HS-27A (cell line): ENCODE results near the gene PRDM1.

Source experiments
- DNase-seq: peaks from one replicate; pipeline ENCODE4 v3.0.0-alpha.2; 2012; ENCODE audit warnings: low read depth, missing footprints

The PRDM1 gene

DNA sequence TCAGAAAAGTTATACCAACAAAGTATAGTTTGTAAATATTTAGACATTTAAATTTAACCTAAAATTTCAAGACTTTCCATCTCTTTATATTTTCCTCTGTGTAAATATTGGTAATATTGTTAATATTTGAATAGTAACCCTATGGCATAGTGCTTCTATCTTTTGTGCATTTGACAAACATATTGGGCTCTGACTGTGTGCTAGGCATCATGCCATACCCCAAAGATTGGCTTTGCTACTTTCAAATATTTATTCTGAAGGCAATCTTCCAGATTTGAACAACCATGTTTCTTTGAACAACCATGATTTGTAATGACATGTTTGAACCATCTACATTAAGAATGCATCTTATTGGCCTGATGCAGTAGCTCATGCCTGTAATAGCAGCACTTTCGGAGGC, 15.5 kb upstream of the PRDM1 start:
- DNase-seq, result no peak

DNA sequence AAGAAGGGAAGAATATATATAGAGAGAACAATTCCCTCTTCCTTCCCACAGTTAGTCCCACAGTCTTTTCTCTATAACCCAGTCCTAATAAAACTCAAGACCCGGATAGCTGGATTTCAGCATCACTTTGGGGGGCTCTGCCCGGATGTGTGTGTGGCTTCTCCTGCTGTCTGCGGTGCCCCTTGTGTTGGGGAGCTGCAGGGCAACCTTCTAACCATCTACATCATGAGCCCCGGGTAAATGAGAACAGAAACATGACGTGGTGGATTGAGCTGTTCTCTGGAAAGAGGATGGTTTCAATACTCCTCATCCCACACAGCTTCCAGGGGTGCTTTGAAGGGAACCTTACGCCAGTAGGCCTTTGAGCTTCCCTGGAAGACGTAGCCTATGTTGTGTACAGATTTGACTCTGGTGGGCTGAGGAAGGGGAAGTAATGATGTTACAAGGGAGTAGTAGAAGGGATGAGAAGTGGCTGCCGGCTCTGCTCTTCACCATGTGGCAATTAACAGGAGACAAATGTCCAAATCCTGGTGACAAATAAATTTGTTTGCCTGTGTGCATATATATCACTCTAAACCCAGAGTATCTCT, 13.5 kb upstream of the PRDM1 start:
- DNase-seq, result no peak

DNA sequence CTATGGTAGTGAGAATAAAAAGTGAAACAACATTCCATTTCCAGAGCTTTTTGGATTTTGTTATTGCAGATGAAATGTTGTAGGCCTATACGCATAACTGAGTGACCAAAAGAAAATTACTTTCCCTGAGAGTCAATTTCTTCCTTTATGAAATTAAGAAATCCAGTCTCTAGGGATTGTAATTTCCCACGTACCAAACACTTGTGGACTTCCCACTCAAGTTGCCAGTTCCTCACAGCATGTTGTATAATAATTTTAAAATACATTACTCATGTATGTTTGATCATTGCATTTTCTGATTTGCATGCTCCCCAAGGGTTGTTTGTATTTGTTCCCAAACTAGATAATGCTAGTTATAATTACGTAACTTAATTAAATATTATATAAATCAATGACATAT, 12.0 kb upstream of the PRDM1 start:
- DNase-seq, result no peak

DNA sequence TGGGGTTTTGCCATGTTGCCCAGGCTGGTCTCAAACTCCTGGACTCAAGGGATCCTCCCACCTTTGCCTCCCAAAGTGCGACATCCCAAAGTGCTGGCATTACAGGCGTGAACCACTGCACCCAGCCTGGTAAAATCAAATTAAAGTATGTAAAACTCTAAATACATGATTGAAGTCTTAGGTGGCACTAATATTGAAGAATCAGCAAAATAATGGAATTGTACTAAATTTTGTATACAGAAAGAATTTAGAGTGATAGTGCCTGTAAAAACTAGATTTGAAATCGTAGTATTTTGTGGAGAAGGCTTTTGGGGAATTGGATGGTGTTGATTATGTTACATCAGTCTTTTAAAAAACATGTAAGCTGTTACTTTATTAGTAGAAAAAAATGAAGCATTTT, 10.0 kb upstream of the PRDM1 start:
- DNase-seq, result no peak

DNA sequence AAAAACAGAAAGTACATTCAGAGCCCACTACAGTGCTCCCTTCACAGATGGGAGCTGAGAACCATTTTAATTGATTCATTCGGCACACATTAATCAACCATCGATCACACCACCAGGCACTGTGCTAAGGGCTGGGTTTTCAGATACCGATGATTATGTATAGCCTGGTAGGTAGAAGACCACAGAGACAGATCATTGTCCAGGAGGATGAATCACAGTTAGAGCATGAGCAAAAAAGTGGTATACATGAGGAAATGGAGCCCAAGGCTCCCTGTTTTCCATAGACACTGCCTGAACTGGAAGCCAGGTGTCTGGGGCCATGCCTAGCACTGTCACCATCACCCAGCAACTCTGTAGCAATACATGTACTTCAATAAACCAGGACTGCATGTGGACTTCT, 9.0 kb upstream of the PRDM1 start:
- no peak for DNase-seq

DNA sequence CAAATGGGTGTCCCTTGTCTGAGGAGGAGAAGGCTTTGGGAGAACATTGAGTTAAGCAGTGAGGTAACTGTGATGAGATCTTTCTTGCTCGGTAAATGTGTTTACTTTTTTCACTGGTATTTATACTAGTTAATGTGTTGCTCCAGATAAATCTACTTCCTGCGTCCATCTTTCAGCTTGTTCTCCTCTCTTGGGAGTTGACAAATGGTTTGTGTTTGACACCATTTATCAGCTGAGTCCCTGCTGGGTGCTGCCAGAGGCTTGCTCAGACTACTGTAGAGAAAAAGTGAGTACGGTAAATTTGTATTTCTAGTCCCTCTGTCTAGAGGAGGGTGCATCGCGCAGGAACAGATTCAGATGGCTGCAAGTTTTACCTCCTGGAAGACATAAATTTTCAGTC, 8.3 kb upstream of the PRDM1 start:
- no peak for DNase-seq

DNA sequence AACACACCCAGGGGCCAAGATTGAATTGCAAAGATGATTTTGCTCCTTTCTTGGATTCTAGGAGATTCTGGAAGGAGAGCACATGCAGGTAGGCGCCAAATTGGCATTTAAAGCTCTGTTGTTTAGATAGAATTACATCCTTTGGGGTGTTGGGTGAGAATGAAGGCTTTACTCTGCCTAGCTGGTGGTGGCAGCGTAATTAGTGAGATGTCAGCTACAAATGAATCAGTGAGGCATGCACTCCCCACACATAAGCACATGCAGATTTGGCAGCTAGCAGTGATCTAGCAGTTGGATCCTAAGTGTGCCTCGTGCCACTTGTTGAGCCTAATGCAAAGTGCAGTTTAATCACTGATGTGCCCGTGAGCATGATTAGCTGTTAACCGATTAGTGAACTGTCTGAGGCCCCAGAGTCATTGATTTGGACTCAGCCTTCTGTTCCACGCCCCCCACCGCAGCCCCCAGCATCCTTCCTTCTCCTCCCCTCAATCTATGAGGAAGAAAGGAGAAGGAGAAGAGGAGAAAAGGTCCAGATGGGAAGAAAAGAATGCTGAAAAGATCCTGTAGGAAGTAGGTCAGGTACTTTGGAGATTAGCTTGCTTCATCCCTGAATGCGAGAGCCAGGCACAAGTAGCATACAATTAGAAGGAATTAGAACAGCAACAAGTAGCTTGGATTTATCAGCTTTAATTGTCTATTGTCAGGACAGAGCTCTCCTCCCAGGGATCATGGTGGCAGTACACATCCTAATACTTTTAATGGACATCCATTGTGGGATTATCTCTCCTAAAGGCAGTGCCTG, 6.0 kb upstream of the PRDM1 start:
- DNase-seq, result no peak

DNA sequence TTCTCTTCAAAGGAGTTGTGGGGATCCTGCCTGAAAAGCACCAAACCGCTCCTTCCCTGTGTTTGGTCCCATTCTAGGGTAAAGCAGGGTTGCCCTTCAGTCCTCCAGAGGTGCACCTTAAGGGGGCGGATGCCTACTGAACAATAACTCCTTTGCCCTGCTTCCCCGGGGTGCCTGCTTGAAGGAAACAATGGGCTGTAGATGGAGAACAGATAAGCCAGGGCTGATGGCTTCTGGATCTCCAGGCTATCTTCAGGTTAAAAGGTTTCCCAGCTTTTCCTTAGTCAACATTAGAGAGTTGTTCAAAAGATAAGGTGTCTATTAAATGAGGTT, 5.4 kb upstream of the PRDM1 start:
- no peak for DNase-seq

DNA sequence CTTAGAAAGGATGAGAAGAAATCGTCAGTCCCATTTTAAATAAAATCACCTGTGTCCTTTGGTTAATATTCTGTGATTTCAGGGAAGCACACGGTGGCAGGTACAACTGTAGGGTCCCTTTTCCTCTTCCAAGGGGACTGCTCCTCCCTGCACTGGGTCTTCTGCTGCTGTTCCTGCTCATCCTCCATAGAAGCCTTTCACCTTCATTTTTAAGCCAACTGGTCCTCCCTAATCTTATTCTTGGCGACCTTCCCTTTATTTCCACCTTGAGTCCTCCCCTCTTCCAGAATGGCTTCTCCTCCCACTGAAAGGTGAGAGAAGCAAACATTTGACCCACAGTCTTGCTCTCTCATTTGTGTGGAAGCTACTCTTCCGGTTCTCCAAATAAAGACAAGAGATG, 4.4 kb upstream of the PRDM1 start:
- no peak for DNase-seq

DNA sequence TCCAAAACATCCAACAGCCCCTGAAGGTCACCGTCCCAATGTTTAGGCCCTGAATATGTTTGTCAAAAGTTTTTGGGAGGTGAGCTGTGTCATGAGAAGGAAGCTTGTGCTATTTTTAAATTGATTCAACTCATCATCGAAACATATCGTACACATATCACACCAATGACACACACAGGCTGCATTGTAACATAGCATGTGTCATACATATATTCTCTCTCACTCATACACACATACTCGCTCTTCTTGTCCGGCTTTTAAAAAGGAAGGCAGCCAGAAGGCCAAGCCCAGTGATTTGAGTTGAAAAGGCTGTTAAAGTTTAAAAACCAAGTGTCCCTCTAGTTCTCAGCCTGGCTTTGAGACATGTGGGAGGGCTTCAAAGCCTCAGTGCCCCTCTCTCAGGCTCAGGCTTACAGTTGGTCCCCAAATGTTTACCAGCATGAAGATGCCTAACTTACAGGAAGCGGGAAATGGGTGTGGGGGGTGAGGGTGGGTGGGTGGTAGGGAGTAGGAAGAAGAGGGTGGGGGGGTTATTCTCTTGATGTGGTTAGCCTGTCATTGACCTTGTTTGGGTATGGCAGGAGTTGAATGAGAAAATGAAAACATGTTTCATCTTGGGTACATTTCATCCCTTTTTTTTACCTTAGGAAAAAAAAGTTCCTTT, 3.3 kb upstream of the PRDM1 start:
- no peak for DNase-seq

DNA sequence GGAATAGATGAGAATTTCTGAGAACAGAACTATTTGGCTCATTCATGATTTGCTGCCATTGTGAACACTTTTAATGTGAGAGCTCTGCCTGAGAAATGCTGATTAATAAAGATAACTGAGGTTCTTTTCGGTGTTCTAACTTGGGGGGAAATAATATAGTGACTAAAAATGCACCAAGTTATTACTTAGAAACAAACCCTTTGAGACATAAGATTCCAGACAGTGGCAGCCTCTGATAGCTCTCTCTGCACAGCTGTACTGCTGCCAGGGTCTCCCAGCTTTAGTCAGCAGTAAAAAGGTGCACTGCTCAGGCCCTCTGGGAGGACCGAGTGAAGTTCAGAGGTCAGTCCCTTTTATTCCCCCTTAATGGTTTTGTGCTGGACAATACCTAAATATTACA, 2.5 kb upstream of the PRDM1 start:
- no peak for DNase-seq

DNA sequence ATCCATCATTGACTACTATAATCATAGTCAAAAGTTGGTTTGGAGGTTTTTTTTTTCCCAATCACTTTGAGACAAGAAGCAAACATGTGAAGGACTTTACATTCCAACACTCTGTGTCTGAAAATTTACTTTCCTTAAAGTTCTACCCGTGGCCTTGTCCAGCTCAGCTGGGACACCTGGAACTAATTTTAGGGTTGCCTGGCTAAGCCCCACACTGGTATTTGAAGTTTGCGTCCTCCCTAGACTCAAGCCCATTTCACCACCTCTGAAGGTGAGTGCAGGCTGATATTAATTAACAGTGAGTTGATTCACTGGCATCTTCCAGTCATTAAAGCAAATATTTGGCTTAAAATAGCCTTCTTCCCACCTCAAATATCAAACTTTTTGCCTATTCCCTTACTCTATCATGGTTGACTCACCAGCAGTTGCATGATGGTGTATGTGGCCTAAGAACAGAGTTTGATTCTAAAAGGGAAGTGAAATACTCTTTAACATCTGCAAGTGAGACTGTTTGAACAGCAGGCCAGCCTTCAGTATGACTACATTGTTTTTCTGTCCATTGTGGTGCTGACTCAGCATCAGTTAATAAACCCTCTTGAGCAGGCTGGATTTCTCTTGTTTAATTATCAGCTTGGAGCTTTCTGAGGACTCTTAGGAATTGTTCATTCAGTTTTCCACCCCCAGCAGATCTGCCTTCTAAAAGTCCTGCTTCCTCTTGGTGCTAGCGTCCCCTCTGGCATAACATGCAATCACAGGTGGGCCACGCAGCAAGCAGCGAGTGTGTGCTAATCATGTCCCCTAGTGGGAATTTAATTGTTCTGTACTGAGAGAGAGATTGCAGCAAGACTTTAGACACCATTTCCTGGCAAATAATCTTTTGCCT, 1.8 kb upstream of the PRDM1 start:
- no peak for DNase-seq

DNA sequence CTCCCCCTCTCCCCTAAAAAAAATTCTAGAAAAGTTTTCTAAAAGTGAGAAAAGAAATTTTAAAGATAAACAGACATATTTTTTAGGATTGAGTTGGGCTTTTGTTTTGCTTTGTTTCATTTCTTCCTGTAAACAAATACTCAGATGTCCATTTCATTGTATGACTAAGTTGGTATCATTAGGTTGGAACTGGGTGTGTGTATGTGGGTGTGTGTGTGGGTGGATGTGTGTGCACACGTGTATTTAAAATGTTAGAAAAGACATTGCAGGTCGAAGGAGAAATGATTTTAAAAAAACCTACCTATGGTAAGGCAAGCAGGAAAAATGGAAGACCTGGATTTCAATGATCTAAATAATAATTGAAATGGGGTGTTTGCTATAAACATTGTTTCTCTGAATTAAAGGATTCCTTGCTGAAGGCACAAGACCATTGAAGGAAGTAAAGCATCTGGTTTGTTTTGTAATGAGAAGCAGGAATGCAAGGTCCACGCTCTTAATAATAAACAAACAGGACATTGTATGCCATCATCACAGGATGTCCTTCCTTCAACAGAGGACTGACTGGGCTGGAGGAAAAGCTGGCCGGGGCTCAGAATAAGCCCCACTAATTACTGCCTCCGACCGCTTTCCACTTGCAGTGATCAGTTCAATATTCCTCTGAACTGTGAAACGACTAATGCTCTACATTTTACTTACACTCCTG, 996 bp upstream of the PRDM1 start:
- DNase-seq, result no peak

DNA sequence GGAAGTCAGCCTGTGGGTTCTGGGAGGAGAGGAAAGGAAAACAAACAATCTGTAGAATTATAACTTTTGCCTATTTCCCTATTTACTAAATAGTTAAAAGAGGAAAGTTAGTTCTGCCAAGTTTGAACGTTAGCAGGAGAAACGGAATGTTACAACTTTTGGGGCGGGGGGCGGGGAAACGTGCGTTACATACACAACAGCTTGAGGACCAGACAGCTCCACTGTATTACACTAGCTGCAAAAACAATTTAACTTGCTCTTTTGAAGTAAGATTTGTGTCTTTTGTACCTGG, 498 bp upstream of the PRDM1 start:
- no peak for DNase-seq

DNA sequence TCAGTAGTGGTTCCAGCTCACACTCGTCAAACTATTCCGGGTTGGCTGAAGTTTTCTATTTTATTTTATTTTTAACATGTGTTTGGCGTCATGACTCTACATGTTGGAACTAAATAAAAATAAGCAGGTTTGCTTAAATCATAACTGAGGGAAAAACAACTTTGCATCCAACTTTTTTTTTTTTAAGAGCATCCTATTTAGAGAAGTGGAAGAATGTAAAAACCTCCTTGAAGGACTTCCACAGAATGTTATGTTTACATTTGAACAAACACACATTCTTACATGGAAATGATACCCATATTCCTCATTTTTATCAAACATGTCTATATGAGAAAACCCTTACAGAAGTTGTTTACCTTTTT, 659 bp downstream of the PRDM1 start:
- DNase-seq, result no peak

DNA sequence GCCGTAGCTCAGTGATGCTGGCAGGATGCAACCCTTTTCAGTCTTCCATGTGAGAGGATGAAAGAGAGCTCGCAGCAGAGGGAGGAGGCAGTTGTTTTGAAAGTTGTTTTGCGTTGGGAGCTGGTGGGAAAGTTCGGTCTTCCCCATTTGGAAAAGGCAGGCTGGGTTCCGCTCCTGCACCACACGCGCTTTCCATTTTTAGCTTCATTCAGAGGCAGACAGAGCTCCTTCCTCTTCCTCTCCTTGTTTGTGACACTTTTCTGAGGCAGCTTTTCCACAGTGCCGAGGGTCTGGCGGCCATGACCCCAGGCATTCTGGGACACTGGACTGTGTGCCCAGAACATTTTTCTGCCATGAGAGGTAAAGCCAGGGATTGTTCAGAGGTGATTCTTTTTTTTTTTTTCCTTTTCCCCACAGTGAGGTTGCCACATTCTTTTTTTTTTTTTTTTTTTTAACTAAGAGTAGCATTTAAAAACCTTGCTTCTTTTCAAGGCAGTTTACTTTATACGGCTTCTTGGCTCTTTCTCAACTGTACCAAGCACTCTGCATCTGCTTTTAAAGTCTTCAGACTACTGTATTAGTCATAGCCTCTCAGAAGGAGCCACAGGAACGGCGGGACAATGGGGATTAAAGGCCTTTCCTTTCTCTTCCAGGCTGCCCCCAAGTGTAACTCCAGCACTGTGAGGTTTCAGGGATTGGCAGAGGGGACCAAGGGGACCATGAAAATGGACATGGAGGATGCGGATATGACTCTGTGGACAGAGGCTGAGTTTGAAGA, 1.6 kb downstream of the PRDM1 start:
- DNase-seq, result no peak

DNA sequence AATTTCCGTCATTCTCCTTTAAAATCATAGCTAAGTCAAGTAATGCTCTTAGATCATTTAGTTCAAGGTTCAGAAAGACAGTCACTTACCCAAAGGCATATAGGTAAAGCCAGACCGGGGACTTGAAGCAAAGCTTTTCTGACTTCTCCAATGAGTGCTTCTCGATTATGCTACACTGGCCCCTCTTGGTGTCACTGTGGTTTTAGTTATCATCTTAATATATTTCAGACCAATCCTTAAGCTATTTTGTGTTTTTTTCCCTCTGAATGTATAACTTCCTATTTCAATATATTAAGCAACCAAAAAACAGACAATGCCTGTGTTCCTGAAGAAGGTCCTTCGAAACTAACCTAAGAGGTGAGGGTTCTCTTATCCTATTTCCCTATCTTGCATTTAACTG, 3.9 kb downstream of the PRDM1 start:
- DNase-seq, result no peak

DNA sequence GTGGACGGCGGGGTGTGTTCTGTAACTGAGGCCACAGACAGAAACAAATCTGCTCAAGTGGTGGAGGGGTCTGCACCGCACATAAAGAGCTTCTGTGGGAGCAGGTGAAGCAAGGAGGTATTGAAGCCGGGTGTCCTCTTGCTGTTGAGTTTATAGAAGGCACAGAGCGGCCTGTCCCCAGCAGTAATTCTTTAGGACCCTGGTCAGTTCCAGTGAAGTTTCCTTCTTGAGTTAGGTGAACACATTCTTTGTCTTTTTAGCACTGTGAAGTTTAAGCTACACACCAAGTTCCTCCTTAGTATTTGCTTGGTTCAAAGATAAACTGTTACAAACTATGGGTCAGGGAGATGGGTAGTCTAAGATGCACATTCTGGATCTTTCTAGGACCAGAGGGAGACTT, 6.1 kb downstream of the PRDM1 start:
- DNase-seq, result no peak

DNA sequence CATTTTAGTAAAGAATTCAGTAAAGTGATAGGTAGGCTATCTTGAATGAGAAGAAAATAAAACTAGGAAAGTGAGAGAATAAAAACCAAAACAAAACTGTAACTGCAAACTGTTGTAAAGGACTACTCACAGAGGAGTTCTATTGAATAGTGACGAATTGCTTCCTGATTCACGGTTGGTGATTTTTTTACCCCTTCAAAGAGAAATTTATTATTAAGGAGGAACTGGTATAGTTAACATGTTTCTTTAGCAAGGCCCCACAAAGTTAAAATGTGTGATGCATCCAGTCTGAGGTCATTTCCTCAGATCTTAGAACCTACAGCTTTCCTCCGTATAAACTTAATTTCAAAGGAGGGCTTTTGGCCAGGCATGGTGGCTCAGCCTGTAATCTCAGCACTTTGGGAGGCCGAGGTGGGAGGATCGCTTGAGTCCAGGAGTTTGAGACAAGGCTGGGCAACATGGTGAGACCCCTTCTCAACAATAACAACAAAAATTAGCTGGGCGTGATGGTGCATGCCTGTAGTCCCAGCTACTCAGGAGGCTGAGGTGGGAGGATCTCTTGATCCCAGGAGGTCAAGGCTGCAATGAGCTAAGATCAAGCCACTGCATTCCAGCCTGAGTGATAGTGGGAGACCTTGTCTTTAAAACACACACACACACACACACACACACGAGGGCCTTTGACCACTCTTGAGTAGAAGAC, 8.3 kb downstream of the PRDM1 start:
- DNase-seq, result no peak

DNA sequence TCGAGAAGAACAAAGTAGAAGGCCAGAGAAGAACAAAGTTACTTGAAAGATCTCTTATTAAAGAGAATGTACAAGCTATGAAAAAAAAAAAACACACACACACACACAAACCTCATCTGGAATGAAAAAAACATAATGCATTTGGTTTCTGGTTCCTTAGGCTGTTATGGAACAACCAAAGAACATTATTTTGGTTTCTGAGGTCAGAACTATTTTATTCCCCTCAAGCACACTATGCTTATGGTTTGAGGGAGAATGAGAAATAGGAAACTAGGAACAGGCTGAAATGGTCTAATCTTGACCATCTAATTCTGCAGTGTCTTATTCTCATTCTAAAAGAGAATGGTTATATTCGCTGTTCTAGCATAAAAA, 8.8 kb downstream of the PRDM1 start:
- DNase-seq, result no peak
